ENCODE results near the gene PIM1. TPM values are rescaled to one million over a fixed set of nuclear protein-coding genes. Genes with fewer than 3 reads are reported as not detected.

PIM1 gene
- total and polyA plus RNA-seq, 9 of the 15 experiments (the other 6 are each of a cell fraction or from before 2014, with no cell fraction given) = 19.0 to 789 (median 212) TPM

GRCh38 chr6:37122861-37123260 is 47.1 kb upstream of the PIM1 start:
- Histone ChIP-seq H3K9me1 (ENCODE audit: control insufficient read depth, insufficient read depth, low read length) (no peaks in the 10 kb centered on the region), H4K20me1 (replicated peaks; ENCODE audit: control insufficient read depth, insufficient read depth, low read length) (no peaks in the 10 kb centered on the region), H3K9me3 (replicated peaks; ENCODE audit: control insufficient read depth, insufficient read depth, low read depth, low read length) (no peaks in the 10 kb centered on the region), H3K4me3 (no peak overlapping the region), H2AFZ (ENCODE audit: low read depth, low read length) (0 out of 2 replicates have a peak overlapping the region, but pooled peaks have one; percentile 32), H3K4me2 (ENCODE audit: insufficient read depth, low read length) (no peak overlapping the region), H3K36me3 (ENCODE audit: control insufficient read depth, insufficient read depth, low read length) (no peaks in the 10 kb centered on the region), H3K9ac (ENCODE audit: insufficient read depth in 1 of 2, low read depth in 2 of 2, low read length in 2 of 2) (no peak overlapping the region), H3K27me3 (ENCODE audit: control insufficient read depth in 2 of 2, insufficient read depth in 2 of 2, low read length in 2 of 2) (no peaks in the 10 kb centered on the region), H3K4me1 (replicated peaks in 1 of 2; ENCODE audit: control insufficient read depth in 2 of 2, insufficient read depth in 2 of 2, low read length in 2 of 2) (peaks cover 23 to 25% of the 10 kb centered on the region in 2 experiments), H3K27ac (ENCODE audit: extremely low read depth, low read depth, low read length) (no peak overlapping the region), H3K79me2 (ENCODE audit: control insufficient read depth, insufficient read depth, low read length) (no peaks in the 10 kb centered on the region)
- TF ChIP-seq ZNF274 (IDR thresholded peaks at IDR 0.05; ENCODE audit: borderline replicate concordance, low read depth, low read length) (no peak), POLR2B (IDR thresholded peaks at IDR 0.05; ENCODE audit: low read depth, partially characterized antibody) (no peak)
- intact Hi-C loops (cut with micrococcal nuclease) (no loop called here), in situ Hi-C loops (cut with MboI) (no loop called here)
- 89% methylated on average over 5 of the region's 5 CpGs for whole genome bisulfite sequencing (ENCODE audit: insufficient coverage, low coverage, missing lambda C conversion rate)
- BruUV-seq (replicated peaks) = no TSS peak
- ATAC-seq = no peak
- ChIA-PET CTCF (ENCODE audit: low intra/inter-chr PET ratio) (no interaction called here), POLR2A (no interaction called here)
- DNase-seq (ENCODE audit: extremely low read depth in 1 of 4, low spot score in 3 of 4) = no peak
- no peak for FAIRE-seq

GRCh38 chr6:37123957-37124729 is 45.8 kb upstream of the PIM1 start:
- ATAC-seq (no peak), FAIRE-seq (no peak), DNase-seq (ENCODE audit: extremely low read depth in 1 of 4, low spot score in 3 of 4) (peak in 1 of 4 experiments; percentile 13)
- no peaks in the 10 kb centered on the region for H3K36me3 ChIP-seq (ENCODE audit: control insufficient read depth, insufficient read depth, low read length)
- no peak overlapping the region for H3K4me2 ChIP-seq (ENCODE audit: insufficient read depth, low read length)
- BruUV-seq (replicated peaks) = no TSS peak
- peak overlapping the region; percentile 60 for H2AFZ ChIP-seq (ENCODE audit: low read depth, low read length)
- in situ Hi-C loops (cut with MboI) = no loop called here
- POLR2A ChIA-PET = interaction anchor here (0.7 kb wide), 1 partner anchor 89 kb away, joined by 3 read pairs; no protein-coding TSS in a partner anchor
- H3K27ac ChIP-seq (ENCODE audit: extremely low read depth, low read depth, low read length) = peak overlapping the region; percentile 34; the same call in 1 of the 3 replicates
- no peaks in the 10 kb centered on the region for H3K79me2 ChIP-seq (ENCODE audit: control insufficient read depth, insufficient read depth, low read length)
- peaks cover 34 to 36% of the 10 kb centered on the region in 2 experiments for H3K4me1 ChIP-seq (replicated peaks in 1 of 2; ENCODE audit: control insufficient read depth in 2 of 2, insufficient read depth in 2 of 2, low read length in 2 of 2)
- 87% methylated on average over 13 of the region's 15 CpGs for WGBS (ENCODE audit: insufficient coverage, low coverage, missing lambda C conversion rate)
- CTCF ChIA-PET (ENCODE audit: low intra/inter-chr PET ratio) = no interaction called here
- H3K9me1 ChIP-seq (ENCODE audit: control insufficient read depth, insufficient read depth, low read length) = no peaks in the 10 kb centered on the region
- intact Hi-C loops (cut with micrococcal nuclease) = no loop called here
- no peaks in the 10 kb centered on the region for H4K20me1 ChIP-seq (replicated peaks; ENCODE audit: control insufficient read depth, insufficient read depth, low read length)
- peak overlapping the region in 1 of 2 experiments; percentile 76; a peak in 1 of 4 replicates for H3K9ac ChIP-seq (ENCODE audit: insufficient read depth in 1 of 2, low read depth in 2 of 2, low read length in 2 of 2)
- no peaks in the 10 kb centered on the region for H3K27me3 ChIP-seq (ENCODE audit: control insufficient read depth in 2 of 2, insufficient read depth in 2 of 2, low read length in 2 of 2)
- H3K9me3 ChIP-seq (replicated peaks; ENCODE audit: control insufficient read depth, insufficient read depth, low read depth, low read length) = no peaks in the 10 kb centered on the region
- no peak overlapping the region for H3K4me3 ChIP-seq
- TF ChIP-seq MAX (CRISPR knock-in tag; IDR thresholded peaks at IDR 0.05) (no peak), MIER1 (IDR thresholded peaks at IDR 0.05; ENCODE audit: low read depth) (no peak), MEF2A (IDR thresholded peaks at IDR 0.05; ENCODE audit: control insufficient read depth, low read depth, low read length) (no peak), HDAC8 (tag; IDR thresholded peaks at IDR 0.05) (no peak), L3MBTL2 (IDR thresholded peaks at IDR 0.05) (no peak), MAFF (IDR thresholded peaks at IDR 0.05; ENCODE audit: low read length) (no peak), NELFE (IDR thresholded peaks at IDR 0.05; ENCODE audit: insufficient read depth, insufficient read length) (no peak), ZNF592 (IDR thresholded peaks at IDR 0.05) (no peak), MEF2D (tag; conservative IDR thresholded peaks at IDR 0.05; ENCODE audit: low read depth) (no peak)
